T-helper 2 cell treated with Interferon-gamma antibody and Interleukin-4, amounts not matched to agents 5 μg/mL and 100 μg/mL, for 36 hours (primary cell): ENCODE data around the gene PSMA2.

Experiments
- DNase-seq: peaks from one replicate; pipeline ENCODE4 v3.0.0; 2021; ENCODE audit warnings: low spot score
- H3K27ac Mint-ChIP-seq: one replicate; pipeline ENCODE4 v1.8.0; 2021; ENCODE audit warnings: mild to moderate bottlenecking, mixed read lengths
- H3K27me3 Mint-ChIP-seq: one replicate; pipeline ENCODE4 v1.8.0; 2021; ENCODE audit warnings: low read depth, mixed read lengths
- H3K36me3 Mint-ChIP-seq: one replicate; pipeline ENCODE4 v1.8.0; 2021; ENCODE audit warnings: low read depth, mixed read lengths
- H3K4me1 Mint-ChIP-seq: one replicate; pipeline ENCODE4 v1.8.0; 2021; ENCODE audit warnings: low read depth, mixed read lengths
- H3K4me3 Mint-ChIP-seq: one replicate; pipeline ENCODE4 v1.8.0; 2022; ENCODE audit warnings: mild to moderate bottlenecking, moderate library complexity, mixed read lengths
- H3K9me3 Mint-ChIP-seq: one replicate; pipeline ENCODE4 v1.8.0; 2021; ENCODE audit warnings: mixed read lengths

The PSMA2 gene

GRCh38 chr7:42931834-42932651 lies at the start of gene PSMA2, which contains the start of gene MRPL32:
Gene PSMA2, minus strand, starts transcription at chr7:42932174. Its CDS starts 16 bp downstream, at chr7:42932158.
Gene MRPL32, plus strand, starts transcription at chr7:42932376. Its CDS starts 11 bp downstream, at chr7:42932387.
- Mint-ChIP-seq H3K36me3 (peaks cover 39% of the 10 kb centered on the region), H3K27ac (peak within 1 kb of the TSS; percentile 99), H3K9me3 (no peaks in the 10 kb centered on the region), H3K27me3 (no peaks in the 10 kb centered on the region), H3K4me3 (peak within 1 kb of the TSS; percentile 96), H3K4me1 (peaks cover 48% of the 10 kb centered on the region)
- peak; percentile 96 for DNase-seq

GRCh38 chr7:42981601-42982000 lies 49.6 kb upstream of the PSMA2 start:
- Mint-ChIP-seq H3K27ac (no peak overlapping the region), H3K36me3 (no peaks in the 10 kb centered on the region), H3K9me3 (no peaks in the 10 kb centered on the region), H3K4me1 (no peaks in the 10 kb centered on the region), H3K27me3 (peaks cover 6% of the 10 kb centered on the region), H3K4me3 (no peak overlapping the region)
- no peak for DNase-seq

GRCh38 chr7:42980514-42980913 lies 48.5 kb upstream of the PSMA2 start:
- no peaks in the 10 kb centered on the region for H3K9me3 Mint-ChIP-seq
- no peak for DNase-seq
- no peak overlapping the region for H3K27ac Mint-ChIP-seq
- H3K4me1 Mint-ChIP-seq: no peaks in the 10 kb centered on the region
- peaks cover 10% of the 10 kb centered on the region for H3K27me3 Mint-ChIP-seq
- no peaks in the 10 kb centered on the region for H3K36me3 Mint-ChIP-seq
- no peak overlapping the region for H3K4me3 Mint-ChIP-seq

- peaks cover 12% of the 10 kb centered on the region for H3K27me3 Mint-ChIP-seq
- H3K27ac Mint-ChIP-seq: no peak overlapping the region
- no peak overlapping the region for H3K4me3 Mint-ChIP-seq
- no peaks in the 10 kb centered on the region for H3K4me1 Mint-ChIP-seq
- H3K9me3 Mint-ChIP-seq: no peaks in the 10 kb centered on the region
- DNase-seq: no peak
- no peaks in the 10 kb centered on the region for H3K36me3 Mint-ChIP-seq
Observed at GRCh38 chr7:42980084-42980483, 48.1 kb upstream of the PSMA2 start.

GRCh38 chr7:42978496-42978895 lies 46.5 kb upstream of the PSMA2 start:
- Mint-ChIP-seq H3K4me3 (no peak overlapping the region), H3K27ac (no peak overlapping the region), H3K27me3 (peaks cover 14% of the 10 kb centered on the region), H3K9me3 (no peaks in the 10 kb centered on the region), H3K4me1 (no peaks in the 10 kb centered on the region), H3K36me3 (no peaks in the 10 kb centered on the region)
- no peak for DNase-seq

- no peak for DNase-seq
- Mint-ChIP-seq H3K27ac (no peak overlapping the region), H3K27me3 (peaks cover 14% of the 10 kb centered on the region), H3K9me3 (no peaks in the 10 kb centered on the region), H3K36me3 (no peaks in the 10 kb centered on the region), H3K4me1 (no peaks in the 10 kb centered on the region), H3K4me3 (no peak overlapping the region)
Observed at GRCh38 chr7:42976371-42976770, 44.4 kb upstream of the PSMA2 start.

- Mint-ChIP-seq H3K27ac (no peak overlapping the region), H3K4me3 (no peak overlapping the region), H3K4me1 (no peaks in the 10 kb centered on the region), H3K27me3 (peaks cover 8% of the 10 kb centered on the region), H3K9me3 (no peaks in the 10 kb centered on the region), H3K36me3 (no peaks in the 10 kb centered on the region)
- no peak for DNase-seq
Observed at GRCh38 chr7:42972699-42973500, 40.9 kb upstream of the PSMA2 start.

- Mint-ChIP-seq H3K4me1 (no peaks in the 10 kb centered on the region), H3K4me3 (no peak overlapping the region), H3K27ac (no peak overlapping the region), H3K27me3 (no peaks in the 10 kb centered on the region), H3K36me3 (no peaks in the 10 kb centered on the region), H3K9me3 (no peaks in the 10 kb centered on the region)
- DNase-seq: no peak
Observed at GRCh38 chr7:42967391-42967790, 35.4 kb upstream of the PSMA2 start.

- Mint-ChIP-seq H3K9me3 (no peaks in the 10 kb centered on the region), H3K27ac (no peak overlapping the region), H3K4me1 (no peaks in the 10 kb centered on the region), H3K4me3 (no peak overlapping the region), H3K36me3 (no peaks in the 10 kb centered on the region), H3K27me3 (no peaks in the 10 kb centered on the region)
- no peak for DNase-seq
Observed at GRCh38 chr7:42964849-42965805, 33.2 kb upstream of the PSMA2 start.

GRCh38 chr7:42964293-42964692 lies 32.3 kb upstream of the PSMA2 start:
- no peak overlapping the region for H3K4me3 Mint-ChIP-seq
- no peak overlapping the region for H3K27ac Mint-ChIP-seq
- H3K27me3 Mint-ChIP-seq: no peaks in the 10 kb centered on the region
- H3K9me3 Mint-ChIP-seq: no peaks in the 10 kb centered on the region
- H3K36me3 Mint-ChIP-seq: no peaks in the 10 kb centered on the region
- no peak for DNase-seq
- no peaks in the 10 kb centered on the region for H3K4me1 Mint-ChIP-seq

GRCh38 chr7:42961170-42961569 lies 29.2 kb upstream of the PSMA2 start:
- H3K4me1 Mint-ChIP-seq: no peaks in the 10 kb centered on the region
- no peaks in the 10 kb centered on the region for H3K27me3 Mint-ChIP-seq
- H3K27ac Mint-ChIP-seq: no peak overlapping the region
- no peak for DNase-seq
- no peaks in the 10 kb centered on the region for H3K36me3 Mint-ChIP-seq
- no peak overlapping the region for H3K4me3 Mint-ChIP-seq
- H3K9me3 Mint-ChIP-seq: peaks cover 6% of the 10 kb centered on the region

GRCh38 chr7:42960762-42961161 lies 28.8 kb upstream of the PSMA2 start:
- H3K36me3 Mint-ChIP-seq: no peaks in the 10 kb centered on the region
- H3K4me3 Mint-ChIP-seq: no peak overlapping the region

GRCh38 chr7:42959549-42959948 lies 27.6 kb upstream of the PSMA2 start:
- Mint-ChIP-seq H3K9me3 (peaks cover 16% of the 10 kb centered on the region), H3K4me3 (no peak overlapping the region), H3K27me3 (no peaks in the 10 kb centered on the region), H3K4me1 (no peaks in the 10 kb centered on the region), H3K27ac (no peak overlapping the region), H3K36me3 (no peaks in the 10 kb centered on the region)
- DNase-seq: no peak

More at GRCh38 chr7:42960762-42961161, 28.8 kb upstream of the PSMA2 start:
- peaks cover 9% of the 10 kb centered on the region for H3K9me3 Mint-ChIP-seq
- no peaks in the 10 kb centered on the region for H3K4me1 Mint-ChIP-seq
- no peak for DNase-seq
- H3K27me3 Mint-ChIP-seq: no peaks in the 10 kb centered on the region
- H3K27ac Mint-ChIP-seq: no peak overlapping the region
